ENCODE measurements around the gene DUS2. TPM values are rescaled to one million over a fixed set of nuclear protein-coding genes. Genes with fewer than 3 reads are reported as not detected.

DUS2 gene
- total and polyA plus RNA-seq, 2 of the 8 experiments (the other 6 are each of a cell fraction or from before 2014, with no cell fraction given), result 17.2 to 27.0 TPM

GRCh38 chr16:68040506-68041288 is 17.6 kb downstream of the DUS2 start (continued):
- TF ChIP-seq SAP30 (IDR thresholded peaks at IDR 0.05; ENCODE audit: insufficient read depth, insufficient replicate concordance, low read length) (no peak), SP2 (IDR thresholded peaks at IDR 0.05; ENCODE audit: low read length) (no peak), SIX5 (IDR thresholded peaks at IDR 0.05; ENCODE audit: low read depth, low read length) (no peak), CHD7 (IDR thresholded peaks at IDR 0.05; ENCODE audit: insufficient replicate concordance, low read length) (no peak), MAFK (IDR thresholded peaks at IDR 0.05; ENCODE audit: low read depth, low read length) (no peak), E2F6 (IDR thresholded peaks at IDR 0.05) (no peak), TBP (IDR thresholded peaks at IDR 0.05; ENCODE audit: low read depth, low read length) (peak; percentile 18; the same call in 1 of the 2 replicates), SP4 (IDR thresholded peaks at IDR 0.05; ENCODE audit: low read length) (no peak)

All from H1 (cell line).